OCI-LY7 (cell line): ENCODE measurements around the gene TEX29. TPM values are rescaled to one million over a fixed set of nuclear protein-coding genes. Genes with fewer than 3 reads are reported as not detected.

ENCODE experiments used
- BruUV-seq: library from RNA; stranded (reverse); fragments of 400-500 nt; replicated peaks from 2 replicates; lab custom pipeline; 2021; lab: Mats Ljungman, UMichigan
- CTCF ChIA-PET: fragments of 300-600 bp; sonication (Branson Sonifier 250); formaldehyde crosslinking; loops from one replicate; lab custom pipeline; 2022; ENCODE audit warnings: antibody characterized with exemption; ENCODE audit not compliant: unreplicated experiment; lab: Charles Lee
- POLR2A ChIA-PET: fragments of 300-600 bp; sonication (Branson Sonifier 250); formaldehyde crosslinking; loops from one replicate; lab custom pipeline; 2022; ENCODE audit warnings: antibody characterized with exemption; lab: Charles Lee
- DNase-seq: peaks from one replicate; pipeline ENCODE4 v3.0.0-alpha.2; 2015; ENCODE audit warnings: low spot score
- H2AFZ ChIP-seq: fragments of 200-600 bp; sonication (generic), shearing (Covaris generic); 2 replicates; pipeline ENCODE4 v1.6.1; 2014; ENCODE audit warnings: mild to moderate bottlenecking, antibody characterized with exemption, low read length, moderate library complexity
- H3K27ac ChIP-seq: fragments of 200-600 bp; sonication (generic); 2 replicates; pipeline ENCODE4 v1.5.1; 2014; ENCODE audit warnings: mixed run types, low read depth, mild to moderate bottlenecking, moderate library complexity, low read length, inconsistent platforms; ENCODE audit not compliant: poor library complexity, severe bottlenecking
- H3K36me3 ChIP-seq: fragments of 200-600 bp; sonication (generic); 2 replicates; pipeline ENCODE4 v1.6.1; 2014; ENCODE audit warnings: mild to moderate bottlenecking, antibody characterized with exemption, low read length, moderate library complexity, mixed read lengths; ENCODE audit not compliant: insufficient read depth
- H3K4me1 ChIP-seq: fragments of 200-600 bp; sonication (generic); 2 replicates; pipeline ENCODE4 v1.5.1; 2014; ENCODE audit warnings: mild to moderate bottlenecking, low read length; ENCODE audit not compliant: insufficient read depth, poor library complexity, severe bottlenecking
- H3K4me2 ChIP-seq: fragments of 200-600 bp; sonication (generic); 2 replicates; pipeline ENCODE4 v1.6.1; 2014; ENCODE audit warnings: mild to moderate bottlenecking, low read length
- H3K4me3 ChIP-seq: fragments of 200-600 bp; sonication (generic); 2 replicates; pipeline ENCODE4 v1.5.1; 2014; ENCODE audit warnings: mild to moderate bottlenecking, low read depth, low read length; ENCODE audit not compliant: poor library complexity, severe bottlenecking
- H3K79me2 ChIP-seq: fragments of 200-600 bp; sonication (generic); 2 replicates; pipeline ENCODE4 v1.6.1; 2016; ENCODE audit warnings: low read depth, mild to moderate bottlenecking, low read length, moderate library complexity, mixed read lengths; ENCODE audit not compliant: insufficient read depth
- H3K9me2 ChIP-seq: fragments of 200-600 bp; sonication (generic); 2 replicates; pipeline ENCODE4 v1.6.1; 2016; ENCODE audit warnings: mild to moderate bottlenecking, low read length, mixed read lengths; ENCODE audit not compliant: insufficient read depth
- H3K9me3 ChIP-seq: fragments of 200-600 bp; sonication (generic); 2 replicates; pipeline ENCODE4 v1.6.1; 2014; ENCODE audit warnings: mild to moderate bottlenecking, mixed run types, low read length, mixed read lengths
- H4K20me1 ChIP-seq: fragments of 200-600 bp; sonication (generic); 2 replicates; pipeline ENCODE4 v1.6.1; 2014; ENCODE audit warnings: mild to moderate bottlenecking, antibody characterized with exemption, low read length, moderate library complexity, mixed read lengths; ENCODE audit not compliant: insufficient read depth
- EZH2phosphoT487 ChIP-seq: fragments of 200-600 bp; sonication (generic); IDR thresholded peaks from 2 replicates; pipeline ENCODE4 v1.6.1; 2018; ENCODE audit warnings: low read depth, borderline replicate concordance, mild to moderate bottlenecking, mixed run types, antibody characterized with exemption, low read length, moderate library complexity, mixed read lengths
- intact Hi-C: fragments of 100-400 bp; cut with micrococcal nuclease; formaldehyde crosslinking; loops from one replicate; pipeline ENCODE4 v1.10.0; 2022; ENCODE audit not compliant: unreplicated experiment
- total RNA-seq, 2 experiments: library from RNA; depleted of rRNA in 1 of 2; stranded (reverse); fragments of >200 nt in 1 of 2; shearing (Covaris generic) in 1 of 2; gene quantifications; 2 replicates each; pipeline ENCODE4 v1.2.3, GENCODE V29; 2014 to 2022
- TF ChIP-seq, protein P1 (sequence below): fragments of 200-600 bp; sonication (generic); conservative IDR thresholded peaks from 2 replicates; pipeline ENCODE4 v1.5.1; 2014; ENCODE audit warnings: mild to moderate bottlenecking, antibody characterized with exemption, low read length, moderate library complexity, mixed read lengths

Gene TEX29
- total RNA-seq, 2 experiments from 2014 or later = not detected

DNA sequence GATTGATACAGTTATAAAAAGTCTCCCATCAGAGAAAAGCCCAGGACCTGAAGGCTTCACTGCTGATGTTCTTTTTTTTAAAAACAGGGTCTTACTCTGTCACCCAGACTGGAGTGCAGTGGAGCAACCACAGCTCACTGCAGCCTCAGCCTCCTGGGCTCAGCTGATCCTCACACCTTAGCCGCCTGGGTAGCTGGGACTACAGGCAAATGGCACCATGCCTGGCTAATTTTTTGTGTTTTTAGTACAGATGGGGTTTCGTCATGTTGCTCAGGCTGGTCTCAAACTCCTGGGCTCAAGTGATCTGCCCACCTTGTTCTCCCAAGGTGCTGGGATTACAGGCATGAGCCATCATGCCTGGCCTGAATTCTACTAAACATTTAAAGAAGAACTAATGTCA, 33.1 kb downstream of the TEX29 start:
- Histone ChIP-seq H3K4me3 (no peak overlapping the region), H3K4me1 (no peaks in the 10 kb centered on the region), H4K20me1 (no peaks in the 10 kb centered on the region), H3K27ac (no peak overlapping the region), H3K79me2 (no peaks in the 10 kb centered on the region), H3K9me2 (no peaks in the 10 kb centered on the region), H3K9me3 (no peaks in the 10 kb centered on the region), H3K4me2 (no peak overlapping the region), H2AFZ (no peak overlapping the region), H3K36me3 (no peaks in the 10 kb centered on the region)
- no peak for TF ChIP-seq EZH2phosphoT487
- TF ChIP-seq, protein P1, sequence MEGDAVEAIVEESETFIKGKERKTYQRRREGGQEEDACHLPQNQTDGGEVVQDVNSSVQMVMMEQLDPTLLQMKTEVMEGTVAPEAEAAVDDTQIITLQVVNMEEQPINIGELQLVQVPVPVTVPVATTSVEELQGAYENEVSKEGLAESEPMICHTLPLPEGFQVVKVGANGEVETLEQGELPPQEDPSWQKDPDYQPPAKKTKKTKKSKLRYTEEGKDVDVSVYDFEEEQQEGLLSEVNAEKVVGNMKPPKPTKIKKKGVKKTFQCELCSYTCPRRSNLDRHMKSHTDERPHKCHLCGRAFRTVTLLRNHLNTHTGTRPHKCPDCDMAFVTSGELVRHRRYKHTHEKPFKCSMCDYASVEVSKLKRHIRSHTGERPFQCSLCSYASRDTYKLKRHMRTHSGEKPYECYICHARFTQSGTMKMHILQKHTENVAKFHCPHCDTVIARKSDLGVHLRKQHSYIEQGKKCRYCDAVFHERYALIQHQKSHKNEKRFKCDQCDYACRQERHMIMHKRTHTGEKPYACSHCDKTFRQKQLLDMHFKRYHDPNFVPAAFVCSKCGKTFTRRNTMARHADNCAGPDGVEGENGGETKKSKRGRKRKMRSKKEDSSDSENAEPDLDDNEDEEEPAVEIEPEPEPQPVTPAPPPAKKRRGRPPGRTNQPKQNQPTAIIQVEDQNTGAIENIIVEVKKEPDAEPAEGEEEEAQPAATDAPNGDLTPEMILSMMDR = no peak
- BruUV-seq = no TSS peak
- ChIA-PET POLR2A (no interaction called here), CTCF (no interaction called here)
- intact Hi-C loops = no loop called here
- no peak for DNase-seq

DNA sequence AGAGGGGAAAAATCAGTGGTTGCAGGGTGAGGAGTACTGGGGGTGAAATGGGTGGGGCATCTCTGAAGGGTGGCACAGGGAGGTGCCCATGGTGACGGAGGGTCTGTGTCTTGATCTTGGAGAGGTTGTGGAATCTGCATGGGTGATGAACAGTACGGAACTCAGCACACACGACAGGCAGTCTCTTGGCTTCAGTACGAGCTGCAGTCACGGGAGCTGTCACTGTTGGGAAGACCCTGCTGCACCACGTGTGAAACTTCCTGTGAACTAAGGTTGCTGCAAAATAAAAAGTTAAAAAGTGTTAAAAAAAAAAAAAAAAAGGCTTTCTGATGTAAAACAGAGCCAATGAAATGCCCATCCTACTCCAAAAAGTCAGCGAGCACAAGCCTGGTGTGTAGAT, 34.3 kb downstream of the TEX29 start:
- Histone ChIP-seq H3K4me2 (no peak overlapping the region), H3K4me3 (no peak overlapping the region), H3K4me1 (no peaks in the 10 kb centered on the region), H2AFZ (no peak overlapping the region), H3K79me2 (no peaks in the 10 kb centered on the region), H4K20me1 (no peaks in the 10 kb centered on the region), H3K36me3 (no peaks in the 10 kb centered on the region), H3K27ac (no peak overlapping the region), H3K9me2 (no peaks in the 10 kb centered on the region), H3K9me3 (no peaks in the 10 kb centered on the region)
- POLR2A ChIA-PET = no interaction called here
- no peak for DNase-seq
- no TSS peak for BruUV-seq
- TF ChIP-seq EZH2phosphoT487 = no peak
- TF ChIP-seq, protein P1 = no peak
- CTCF ChIA-PET = no interaction called here
- intact Hi-C loops = no loop called here

DNA sequence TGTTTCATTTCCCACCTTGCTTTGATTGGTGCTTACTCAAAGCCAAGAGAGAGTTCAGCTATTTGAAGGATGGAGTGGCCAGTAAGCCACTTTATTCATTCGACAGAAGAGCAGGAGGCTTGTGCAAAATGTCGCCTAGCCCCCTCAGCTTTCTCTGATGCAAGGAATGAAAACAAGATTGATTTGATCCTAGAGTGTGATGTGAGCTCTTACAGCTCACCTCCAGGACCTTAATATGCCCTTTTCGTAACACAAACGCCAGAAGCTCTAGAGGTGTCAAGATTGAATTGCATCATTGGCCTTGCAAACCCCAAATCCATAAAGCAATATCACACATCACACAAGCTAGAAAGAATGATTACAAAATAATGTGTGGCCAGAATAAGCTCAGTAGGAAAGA, 36.4 kb downstream of the TEX29 start:
- TF ChIP-seq, protein P1 = no peak
- TF ChIP-seq EZH2phosphoT487 = no peak
- Histone ChIP-seq H4K20me1 (no peaks in the 10 kb centered on the region), H3K27ac (no peak overlapping the region), H3K9me3 (no peaks in the 10 kb centered on the region), H2AFZ (no peak overlapping the region), H3K4me3 (no peak overlapping the region), H3K79me2 (no peaks in the 10 kb centered on the region), H3K4me2 (no peak overlapping the region), H3K36me3 (no peaks in the 10 kb centered on the region), H3K4me1 (no peaks in the 10 kb centered on the region), H3K9me2 (no peaks in the 10 kb centered on the region)
- POLR2A ChIA-PET = no interaction called here
- CTCF ChIA-PET = no interaction called here
- no peak for DNase-seq
- intact Hi-C loops = no loop called here
- no TSS peak for BruUV-seq
